Eye (tissue), 1 donor: ENCODE results near the gene OR51A2.
A peak's percentile ranks its signal among the peaks of the same experiment; 100 is the strongest.
"Not testable (repeated sequence)": the region's sequence is repeated elsewhere in the genome, so short reads cannot be mapped to it uniquely, and the experiment has no call there.

ENCODE experiments used
- DNase-seq: peaks from one replicate; pipeline ENCODE4 v3.0.0-alpha.2; 2015

The OR51A2 gene

GRCh38 chr11:4955613-4956012 is at the start of gene OR51A2:
Gene OR51A2 (minus strand): TSS chr11:4955713. CDS start chr11:4955713, 0 bp downstream.
- DNase-seq, result not testable (repeated sequence)

- peak; percentile 85 for DNase-seq
Measured at GRCh38 chr11:5004424-5005274, 49.1 kb upstream of the OR51A2 start.

- DNase-seq, result no peak
Measured at GRCh38 chr11:4994551-4994950, 39.0 kb upstream of the OR51A2 start, which contains the start of gene OR51L1. Gene OR51L1 (plus strand): TSS chr11:4994851. CDS start chr11:4998983, 4,132 bp downstream.

GRCh38 chr11:4991060-4991459 is 35.5 kb upstream of the OR51A2 start:
- no peak for DNase-seq

- no peak for DNase-seq
Measured at GRCh38 chr11:4983841-4984240, 28.3 kb upstream of the OR51A2 start.

GRCh38 chr11:4982678-4983077 is 27.2 kb upstream of the OR51A2 start:
- no peak for DNase-seq

- peak; percentile 9 for DNase-seq
Measured at GRCh38 chr11:4979036-4979435, 23.5 kb upstream of the OR51A2 start.

GRCh38 chr11:4975436-4975835 is 19.9 kb upstream of the OR51A2 start:
- DNase-seq, result no peak

- DNase-seq, result peak; percentile 4
Measured at GRCh38 chr11:4962816-4963215, 7.3 kb upstream of the OR51A2 start.

- no peak for DNase-seq
Measured at GRCh38 chr11:4960877-4961276, 5.4 kb upstream of the OR51A2 start.

- DNase-seq, result no peak
Measured at GRCh38 chr11:4957396-4957795, 1.9 kb upstream of the OR51A2 start.

- DNase-seq, result no peak
Measured at GRCh38 chr11:4947505-4947904, 8.0 kb downstream of the OR51A2 start, which contains the start of gene OR51A4. Gene OR51A4 (minus strand): TSS chr11:4947605. CDS start chr11:4947100, 505 bp downstream.

GRCh38 chr11:4936745-4937144 is 18.8 kb downstream of the OR51A2 start:
- no peak for DNase-seq

GRCh38 chr11:4932751-4933150 is 22.8 kb downstream of the OR51A2 start:
- no peak for DNase-seq

GRCh38 chr11:4926608-4927007 is 28.9 kb downstream of the OR51A2 start:
- DNase-seq, result no peak

- DNase-seq, result no peak
Measured at GRCh38 chr11:4924239-4924638, 31.3 kb downstream of the OR51A2 start, which contains the start of gene OR51G1. Gene OR51G1 (minus strand): TSS chr11:4924339. CDS start chr11:4924339, 0 bp downstream.

GRCh38 chr11:4922304-4922703 is 33.2 kb downstream of the OR51A2 start:
- DNase-seq, result no peak

- DNase-seq, result no peak
Measured at GRCh38 chr11:4921796-4922195, 33.7 kb downstream of the OR51A2 start.

GRCh38 chr11:4919250-4919649 is 36.3 kb downstream of the OR51A2 start, which contains the start of gene OR51G2:
Gene OR51G2 (minus strand): TSS chr11:4919350. CDS start chr11:4915663, 3,687 bp downstream.
- DNase-seq, result no peak

- no peak for DNase-seq
Measured at GRCh38 chr11:4916581-4916980, 38.9 kb downstream of the OR51A2 start.
